Sigmoid colon (tissue), 4 donors: ENCODE measurements around the gene MAS1L.

Source experiments
- CTCF ChIP-seq, 4 experiments: fragments of 450-650 bp in 3 of 4; fragments of 200-600 bp in 1 of 4; IDR thresholded peaks; one replicate each; pipeline ENCODE4 v1.5.1; 2016 to 2019; ENCODE audit warnings: antibody characterized with exemption in 4 of 4, mild to moderate bottlenecking in 3 of 4, moderate library complexity in 2 of 4
- POLR2AphosphoS5 ChIP-seq, 4 donors: sonication (generic); formaldehyde crosslinking; IDR thresholded peaks; one replicate each; pipeline ENCODE4 v1.6.1; 2017; ENCODE audit warnings: antibody characterized with exemption in 4 of 4

- TF ChIP-seq POLR2AphosphoS5 (IDR thresholded peaks at IDR 0.05) (no peak), CTCF (IDR thresholded peaks at IDR 0.05) (no peak)
These were observed 14.8 kb upstream of the MAS1L start for GRCh38 chr6:29502597-29502996.
